Hippocampal formation (tissue), 2 donors: Measurements from ENCODE around the gene IREB2.
A peak's percentile ranks its signal among the peaks of the same experiment; 100 is the strongest.
"Not testable (repeated sequence)": the region's sequence is repeated elsewhere in the genome, so short reads cannot be mapped to it uniquely, and the experiment has no call there.

Source experiments
- DNase-seq, 2 donors: peaks; one replicate each; lab custom pipeline; 2025; lab: John Stamatoyannopoulos, UW

IREB2 gene

GRCh38 chr15:78469031-78469430 is 31.0 kb downstream of the IREB2 start:
- DNase-seq: no peak

- DNase-seq: no peak
These were observed 39.3 kb downstream of the IREB2 start for GRCh38 chr15:78477295-78477694.

- DNase-seq: no peak
These were observed 41.6 kb downstream of the IREB2 start for GRCh38 chr15:78479650-78480049.

- no peak for DNase-seq
These were observed 43.9 kb downstream of the IREB2 start for GRCh38 chr15:78481917-78482316.

GRCh38 chr15:78492872-78493271 is 54.9 kb downstream of the IREB2 start:
- DNase-seq: no peak

- DNase-seq: no peak
These were observed 63.8 kb downstream of the IREB2 start for GRCh38 chr15:78501857-78502256.

GRCh38 chr15:78502641-78503040 is 64.6 kb downstream of the IREB2 start:
- no peak for DNase-seq

- peak; percentile 80 to 88 for DNase-seq
These were observed 69.2 kb downstream of the IREB2 start, which contains the start of gene HYKK for GRCh38 chr15:78506971-78507830. Gene HYKK (plus strand): TSS chr15:78507577. CDS start chr15:78513089, 5,512 bp downstream.

- no peak for DNase-seq
These were observed 69.8 kb downstream of the IREB2 start for GRCh38 chr15:78507831-78508160.

- no peak for DNase-seq
These were observed 70.3 kb downstream of the IREB2 start for GRCh38 chr15:78508272-78508671.

GRCh38 chr15:78509726-78510312 is 71.8 kb downstream of the IREB2 start:
- DNase-seq: no peak

- not testable (repeated sequence) for DNase-seq
These were observed 82.0 kb downstream of the IREB2 start for GRCh38 chr15:78520035-78520434.

- DNase-seq: no peak
These were observed 86.2 kb downstream of the IREB2 start for GRCh38 chr15:78524230-78524629.

- no peak for DNase-seq
These were observed 89.3 kb downstream of the IREB2 start for GRCh38 chr15:78527325-78527724.

GRCh38 chr15:78533331-78533730 is 95.3 kb downstream of the IREB2 start:
- peak; percentile 6 to 57 for DNase-seq

- DNase-seq: no peak
These were observed 98.1 kb downstream of the IREB2 start for GRCh38 chr15:78536134-78536533.

- DNase-seq: no peak
These were observed 99.4 kb downstream of the IREB2 start for GRCh38 chr15:78537266-78537905.

- no peak for DNase-seq
These were observed 100.3 kb downstream of the IREB2 start for GRCh38 chr15:78538358-78538757.

- not testable (repeated sequence) for DNase-seq
These were observed 101.6 kb downstream of the IREB2 start for GRCh38 chr15:78539464-78540140.

- DNase-seq: peak; percentile 86
These were observed 102.3 kb downstream of the IREB2 start, which contains the start of gene PSMA4 for GRCh38 chr15:78540141-78540870. Gene PSMA4 (plus strand): TSS chr15:78540444. CDS start chr15:78541928, 1,484 bp downstream.
